Lung (tissue), 12 donors: ENCODE results near the gene PPARGC1A. TPM values are rescaled to one million over a fixed set of nuclear protein-coding genes. Genes with fewer than 3 reads are reported as not detected.

Experiments used
- ATAC-seq: fragments of 200-7000 bp; cut with Tn5 transposase; one replicate; pipeline ENCODE4 v1.9.1; 2020; ENCODE audit warnings: moderate number of reproducible peaks; ENCODE audit not compliant: insufficient read depth, low FRiP score
- DNase-seq, 3 donors: peaks; one replicate each; pipeline ENCODE4 v3.0.0-alpha.2; 2013 to 2017
- H3K27ac ChIP-seq, 2 donors: one replicate each; pipeline ENCODE4 v1.5.1; 2013; ENCODE audit warnings: mild to moderate bottlenecking in 2 of 2, moderate library complexity in 2 of 2, control low read depth in 1 of 2, inconsistent platforms in 1 of 2, low read depth in 1 of 2, low read length in 1 of 2
- H3K27me3 ChIP-seq, 3 donors: one replicate each; pipeline ENCODE4 v1.5.1; 2013; ENCODE audit warnings: low read length in 2 of 3; ENCODE audit not compliant: control insufficient read depth in 3 of 3, insufficient read depth in 3 of 3
- H3K36me3 ChIP-seq, 4 donors: one replicate each; pipeline ENCODE4 v1.5.1; 2013; ENCODE audit warnings: low read length in 4 of 4, mild to moderate bottlenecking in 1 of 4, moderate library complexity in 1 of 4; ENCODE audit not compliant: control insufficient read depth in 4 of 4, insufficient read depth in 4 of 4
- H3K4me1 ChIP-seq, 5 donors: one replicate each; pipeline ENCODE4 v1.5.1; 2013; ENCODE audit warnings: low read length in 5 of 5, mild to moderate bottlenecking in 2 of 5, moderate library complexity in 1 of 5; ENCODE audit not compliant: control insufficient read depth in 5 of 5, insufficient read depth in 5 of 5
- H3K4me3 ChIP-seq: one replicate; pipeline ENCODE4 v1.5.1; 2013; ENCODE audit warnings: mild to moderate bottlenecking, control low read depth, moderate library complexity
- H3K9ac ChIP-seq, 2 donors: one replicate each; pipeline ENCODE4 v1.5.1; 2013; ENCODE audit warnings: low read length in 2 of 2, control low read depth in 1 of 2; ENCODE audit not compliant: insufficient read depth in 1 of 2
- H3K9me3 ChIP-seq, 4 donors: one replicate each; pipeline ENCODE4 v1.5.1; 2013; ENCODE audit warnings: low read length in 3 of 4, mild to moderate bottlenecking in 1 of 4, moderate library complexity in 1 of 4; ENCODE audit not compliant: control insufficient read depth in 4 of 4, insufficient read depth in 3 of 4
- CTCF ChIP-seq: IDR thresholded peaks from 2 replicates; pipeline ENCODE4 v1.5.1; 2012; ENCODE audit warnings: mild to moderate bottlenecking; ENCODE audit errors: control extremely low read depth, extremely low read depth
- WGBS, 2 donors: extraction: QIAGEN DNeasy Blood & Tissue Kit; methylation state at CpG; one replicate each; pipeline ENCODE4 v1.1.7; 2013; 5-methylcytosine and 5-hydroxymethylcytosine counted together
- polyA plus RNA-seq, 2 donors: library from polyadenylated mRNA; stranded (reverse); fragments of 200-250 nt; gene quantifications; one replicate each; pipeline ENCODE4 v1.2.1, GENCODE V29; 2013
- total RNA-seq, 2 donors: library from RNA; depleted of rRNA in 1 of 2; stranded (reverse); fragments of >200 nt in 1 of 2; gene quantifications; one replicate each; pipeline ENCODE4 v1.2.1, GENCODE V29; 2014 to 2021
- donor health status: control.
- donor health status: control.
- donor health status: Bipolar disorder and iron deficiency.
- donor health status: healthy.
- donor health status: DM: yes; HTN: yes; CAD: no.

Gene PPARGC1A
- total and polyA plus RNA-seq, 4 donors, result 1.1 to 17.9 (median 5.1) TPM

GRCh38 chr4:23779839-23780238, 110.0 kb downstream of the PPARGC1A start:
- no peak for DNase-seq
- Histone ChIP-seq H3K4me3 (no peak overlapping the region), H3K27ac (no peak overlapping the region), H3K4me1 (no peaks in the 10 kb centered on the region), H3K27me3 (no peaks in the 10 kb centered on the region), H3K36me3 (peaks cover 0 to 2% (median 0%) of the 10 kb centered on the region in 4 donors), H3K9me3 (peaks cover 0 to 5% (median 0%) of the 10 kb centered on the region in 4 donors), H3K9ac (no peak overlapping the region)
- ATAC-seq, result no peak
- TF ChIP-seq CTCF, result no peak
- 86 to 89% methylated on average over 7 of the region's 7 CpGs for WGBS, 2 donors

GRCh38 chr4:23779422-23779821, 110.4 kb downstream of the PPARGC1A start:
- H3K9ac ChIP-seq, result no peak overlapping the region
- no peak for DNase-seq
- TF ChIP-seq CTCF, result no peak
- no peak overlapping the region for H3K27ac ChIP-seq
- peaks cover 0 to 5% (median 0%) of the 10 kb centered on the region in 4 donors for H3K9me3 ChIP-seq
- H3K36me3 ChIP-seq, result peaks cover 0 to 2% (median 0%) of the 10 kb centered on the region in 4 donors
- ATAC-seq, result no peak
- no peaks in the 10 kb centered on the region for H3K4me1 ChIP-seq
- H3K4me3 ChIP-seq, result no peak overlapping the region
- H3K27me3 ChIP-seq, result no peaks in the 10 kb centered on the region
- 70 to 80% methylated on average over 6 of the region's 6 CpGs for WGBS, 2 donors

- DNase-seq (no peak), ATAC-seq (no peak)
- no peaks in the 10 kb centered on the region for H3K36me3 ChIP-seq
- no peaks in the 10 kb centered on the region for H3K4me1 ChIP-seq
- TF ChIP-seq CTCF, result no peak
- no peak overlapping the region for H3K27ac ChIP-seq
- H3K9ac ChIP-seq, result no peak overlapping the region
- no peak overlapping the region for H3K4me3 ChIP-seq
- H3K9me3 ChIP-seq, result no peaks in the 10 kb centered on the region
- no peaks in the 10 kb centered on the region for H3K27me3 ChIP-seq
Observed at GRCh38 chr4:23775694-23776093, 114.2 kb downstream of the PPARGC1A start.

GRCh38 chr4:23774909-23775308, 114.9 kb downstream of the PPARGC1A start:
- WGBS, 2 donors, result 63 to 85% methylated on average over 5 of the region's 5 CpGs
- Histone ChIP-seq H3K27me3 (no peaks in the 10 kb centered on the region), H3K4me1 (no peaks in the 10 kb centered on the region), H3K27ac (no peak overlapping the region), H3K4me3 (no peak overlapping the region), H3K9ac (no peak overlapping the region), H3K9me3 (no peaks in the 10 kb centered on the region), H3K36me3 (no peaks in the 10 kb centered on the region)
- no peak for ATAC-seq
- DNase-seq, result no peak
- TF ChIP-seq CTCF, result no peak
